K562 (cell line): Measurements from ENCODE around the gene TEX14. TPM values are rescaled to one million over a fixed set of nuclear protein-coding genes. Genes with fewer than 3 reads are reported as not detected.
"Not testable (repeated sequence)": the region's sequence is repeated elsewhere in the genome, so short reads cannot be mapped to it uniquely, and the experiment has no call there.

Experiments used
- ATAC-seq: fragments of 200-7000 bp; cut with Tn5 transposase; 3 replicates; pipeline ENCODE4 v1.9.1; 2020; ENCODE audit warnings: moderate library complexity
- BruUV-seq: library from RNA; stranded (reverse); fragments of 400-500 nt; replicated peaks from 2 replicates; lab custom pipeline; 2021; lab: Mats Ljungman, UMichigan
- CTCF ChIA-PET: fragments of 300-600 bp; formaldehyde crosslinking; extraction: SDS; loops from one replicate; lab custom pipeline; 2021; ENCODE audit warnings: low intra/inter-chr PET ratio; lab: Yijun Ruan, JAX
- POLR2A ChIA-PET: fragments of 300-600, 350-650 bp; sonication (Branson Sonifier 250); formaldehyde crosslinking; extraction: SDS; loops from one replicate; lab custom pipeline; 2021; ENCODE audit warnings: antibody characterized with exemption, inconsistent platforms; lab: Yijun Ruan, JAX
- DNase-seq, 4 experiments: peaks; one replicate each; pipeline versions ENCODE4 v3.0.0 to v3.0.0-alpha.2; 2011 to 2018; ENCODE audit warnings: low spot score in 3 of 4, mixed read lengths in 3 of 4; ENCODE audit errors: extremely low read depth in 1 of 4
- FAIRE-seq: peaks from 2 replicates; lab custom pipeline; 2011; peaks lifted over from hg19 to GRCh38; lab: Jason Lieb, UNC
- H2AFZ ChIP-seq: 2 replicates; pipeline ENCODE4 v1.6.0; 2011; ENCODE audit warnings: low read depth, low read length, control low read depth, inconsistent platforms
- H3K27ac ChIP-seq: fragments of 200-600 bp; 3 replicates; pipeline ENCODE4 v1.8.0; 2011; ENCODE audit warnings: low read depth, mild to moderate bottlenecking, control low read depth, inconsistent platforms, low read length, moderate library complexity, mixed read lengths; ENCODE audit errors: extremely low read depth
- H3K27me3 ChIP-seq, 2 experiments: fragments of 300-600 bp in 1 of 2; 2 replicates in 1 of 2; 3 replicates in 1 of 2; pipeline versions ENCODE4 v1.6.0 to v1.8.0; 2011; ENCODE audit warnings: inconsistent platforms in 2 of 2, low read length in 2 of 2, mild to moderate bottlenecking in 1 of 2, mixed read lengths in 1 of 2, moderate library complexity in 1 of 2; ENCODE audit not compliant: control insufficient read depth in 2 of 2, insufficient read depth in 2 of 2
- H3K36me3 ChIP-seq: fragments of 300-600 bp; 3 replicates; pipeline ENCODE4 v1.8.0; 2011; ENCODE audit warnings: mild to moderate bottlenecking, low read length, inconsistent platforms; ENCODE audit not compliant: control insufficient read depth, insufficient read depth
- H3K4me1 ChIP-seq, 2 experiments: fragments of 200-600 bp in 1 of 2; replicated peaks in 1 of 2; 2 replicates in 1 of 2; 3 replicates in 1 of 2; pipeline versions ENCODE4 v1.5.1 to v1.8.0; 2011; ENCODE audit warnings: inconsistent platforms in 2 of 2, low read length in 2 of 2, mild to moderate bottlenecking in 1 of 2, mixed read lengths in 1 of 2, moderate library complexity in 1 of 2; ENCODE audit not compliant: control insufficient read depth in 2 of 2, insufficient read depth in 2 of 2
- H3K4me2 ChIP-seq: 2 replicates; pipeline ENCODE4 v1.6.1; 2011; ENCODE audit warnings: low read length, control low read depth, inconsistent platforms, mixed read lengths; ENCODE audit not compliant: insufficient read depth
- H3K4me3 ChIP-seq: fragments of 200-600 bp; sonication (generic), shearing (Covaris generic); 2 replicates; pipeline ENCODE4 v1.5.1; 2016; ENCODE audit warnings: control low read depth, inconsistent platforms
- H3K79me2 ChIP-seq: fragments of 200-600 bp; 3 replicates; pipeline ENCODE4 v1.8.0; 2011; ENCODE audit warnings: low read length, inconsistent platforms; ENCODE audit not compliant: control insufficient read depth, insufficient read depth
- H3K9ac ChIP-seq, 2 experiments: 2 replicates each; pipeline versions ENCODE4 v1.6.0 to v1.6.1; 2011; ENCODE audit warnings: low read depth in 2 of 2, low read length in 2 of 2, control low read depth in 1 of 2, inconsistent platforms in 1 of 2, mild to moderate bottlenecking in 1 of 2, mixed read lengths in 1 of 2; ENCODE audit not compliant: insufficient read depth in 1 of 2
- H3K9me1 ChIP-seq: one replicate; pipeline ENCODE4 v1.6.0; 2011; ENCODE audit warnings: inconsistent platforms, mild to moderate bottlenecking, low read length, moderate library complexity; ENCODE audit not compliant: control insufficient read depth, insufficient read depth
- H3K9me3 ChIP-seq: replicated peaks from 2 replicates; pipeline ENCODE4 v1.5.1; 2011; ENCODE audit warnings: low read depth, low read length, inconsistent platforms; ENCODE audit not compliant: control insufficient read depth, insufficient read depth
- H4K20me1 ChIP-seq: replicated peaks from 2 replicates; pipeline ENCODE4 v1.6.1; 2011; ENCODE audit warnings: low read length, inconsistent platforms, mixed read lengths; ENCODE audit not compliant: control insufficient read depth, insufficient read depth
- ZBTB11 ChIP-seq, 3 experiments: fragments of 200-800 bp in 1 of 3; fragments of 250-450 bp in 1 of 3; fragments of 450-650 bp in 1 of 3; sonication (Bioruptor Pico) in 1 of 3; sonication (Bioruptor generic) in 1 of 3; formaldehyde crosslinking in 1 of 3; IDR thresholded peaks; 2 replicates each; pipeline versions ENCODE4 v1.6.1 to v1.8.0; 2016 to 2022; ENCODE audit warnings: mild to moderate bottlenecking in 2 of 3, missing genetic modification characterization in 2 of 3, missing compliant biosample characterization in 1 of 3, moderate library complexity in 1 of 3
- ZNF146 ChIP-seq: IDR thresholded peaks from one replicate; pipeline ENCODE4 v1.6.1; 2018; ENCODE audit warnings: missing compliant biosample characterization; ENCODE audit not compliant: unreplicated experiment
- WGBS: fragments of 100-300 bp; shearing (Covaris generic); methylation state at CpG from one replicate; pipeline ENCODE4 v1.1.6; 2016; ENCODE audit warnings: low coverage, mixed read lengths; ENCODE audit not compliant: insufficient coverage; ENCODE audit errors: missing lambda C conversion rate; 5-methylcytosine and 5-hydroxymethylcytosine counted together
- in situ Hi-C: fragments of 300-500 bp; cut with MboI; formaldehyde crosslinking; loops from 4 replicates; pipeline ENCODE4 v1.15.0; 2018; ENCODE audit warnings: inconsistent platforms, mixed read lengths
- intact Hi-C: fragments of 100-400 bp; cut with micrococcal nuclease; formaldehyde crosslinking; loops from 2 replicates; pipeline ENCODE4 v1.14.2; 2022
- polyA plus RNA-seq, 8 experiments: library from polyadenylated mRNA; depleted of rRNA in 4 of 8; stranded (reverse) in 5 of 8; unstranded in 3 of 8; fragments of >200 nt; fragmentation: Nextera tagmentation in 2 of 8; fragmentation: Illumina TruSeq in 1 of 8; extraction: Ambion mirVana in 2 of 8; extraction: Trizol in 1 of 8; gene quantifications; 2 replicates each; pipeline versions ENCODE4 v1.2.1 to v1.2.3, GENCODE V29; 2011 to 2014; ENCODE audit warnings: inconsistent platforms in 1 of 8, missing spikeins in 1 of 8
- total RNA-seq, 7 experiments: library from RNA; depleted of rRNA in 6 of 7; stranded (reverse); fragments of >200 nt in 6 of 7; fragmentation: Illumina TruSeq in 2 of 7; extraction: Trizol in 2 of 7; gene quantifications; 2 replicates each; pipeline versions ENCODE4 v1.2.1 to v1.2.3, GENCODE V29; 2011 to 2021; ENCODE audit warnings: low replicate concordance in 1 of 7

The TEX14 gene
- total and polyA plus RNA-seq, 9 of the 15 experiments (the other 6 are each of a cell fraction or from before 2014, with no cell fraction given), result 0.05 to 0.12 (median 0.09) TPM; not detected in 1

GRCh38 chr17:58678287-58678686 lies 13.6 kb downstream of the TEX14 start:
- CTCF ChIA-PET, H3K4me1 ChIP-seq, H3K9ac ChIP-seq, H2AFZ ChIP-seq, in situ Hi-C loops, DNase-seq, H3K9me1 ChIP-seq, H4K20me1 ChIP-seq, H3K36me3 ChIP-seq, BruUV-seq, H3K27me3 ChIP-seq, H3K27ac ChIP-seq, H3K4me2 ChIP-seq, H3K4me3 ChIP-seq, ATAC-seq, H3K9me3 ChIP-seq, H3K79me2 ChIP-seq, FAIRE-seq: not testable (repeated sequence)
- WGBS, result 55% methylated on average over 4 of the region's 5 CpGs
- intact Hi-C loops, result loop anchor here (10.0 kb wide), 1 partner anchor 93 kb away; no protein-coding TSS in a partner anchor
- POLR2A ChIA-PET, result interaction anchor here (0.8 to 4.9 kb wide), 13 partner anchors 8 to 327 kb away, joined by 3 to 97 read pairs (median 5); partner anchors contain the start of gene RAD51C
- TF ChIP-seq ZBTB11 (CRISPR knock-in tag; IDR thresholded peaks at IDR 0.05), result 0 out of 6 replicates have a peak, but pooled peaks of 1 of the 3 experiments have one; percentile 24
- TF ChIP-seq ZNF146 (CRISPR knock-in tag), result peak; percentile 78
- TF ChIP-seq, all 486 proteins: peak for 2; not testable (repeated sequence) for 484
